Parathyroid adenoma (tissue), 2 donors: ENCODE data around the gene SIGLEC1.

ENCODE experiments used
- H2AFZ ChIP-seq: fragments of 300-600 bp; sonication (generic); one replicate; pipeline ENCODE4 v1.7.0; 2017; ENCODE audit warnings: antibody characterized with exemption, mild to moderate bottlenecking
- H3K27ac ChIP-seq: fragments of 300-600 bp; sonication (generic); one replicate; pipeline ENCODE4 v1.7.0; 2017
- H3K27me3 ChIP-seq: fragments of 300-600 bp; sonication (generic); one replicate; pipeline ENCODE4 v1.7.0; 2017; ENCODE audit warnings: low read length; ENCODE audit not compliant: control insufficient read depth, insufficient read depth
- H3K36me3 ChIP-seq: fragments of 300-600 bp; sonication (generic); one replicate; pipeline ENCODE4 v1.7.0; 2017; ENCODE audit warnings: low read length; ENCODE audit not compliant: control insufficient read depth, insufficient read depth
- H3K4me1 ChIP-seq: fragments of 300-600 bp; sonication (generic); one replicate; pipeline ENCODE4 v1.7.0; 2017; ENCODE audit warnings: control low read depth
- H3K4me2 ChIP-seq: fragments of 300-600 bp; sonication (generic); one replicate; pipeline ENCODE4 v1.7.0; 2017; ENCODE audit warnings: low read length
- H3K4me3 ChIP-seq: fragments of 300-600 bp; sonication (generic); one replicate; pipeline ENCODE4 v1.7.0; 2017; ENCODE audit warnings: low read depth, low read length
- H3K79me2 ChIP-seq: fragments of 300-600 bp; sonication (generic); one replicate; pipeline ENCODE4 v1.7.0; 2017; ENCODE audit warnings: control low read depth
- H3K9ac ChIP-seq: fragments of 300-600 bp; sonication (generic); one replicate; pipeline ENCODE4 v1.7.0; 2017; ENCODE audit warnings: mild to moderate bottlenecking
- H3K9me3 ChIP-seq: fragments of 300-600 bp; sonication (generic); one replicate; pipeline ENCODE4 v1.7.0; 2017; ENCODE audit warnings: low read length; ENCODE audit not compliant: control insufficient read depth
- CTCF ChIP-seq: fragments of 300-600 bp; sonication (generic); IDR thresholded peaks from one replicate; pipeline ENCODE4 v1.7.0; 2017; ENCODE audit warnings: antibody characterized with exemption, mild to moderate bottlenecking
- donor health status: primary hyperparathyroidism.

The SIGLEC1 gene

GRCh38 chr20:3727401-3728021, 15.1 kb upstream of the SIGLEC1 start:
- H3K27ac ChIP-seq = no peak overlapping the region
- H3K27me3 ChIP-seq = no peaks in the 10 kb centered on the region
- H3K4me3 ChIP-seq = no peak overlapping the region

DNA sequence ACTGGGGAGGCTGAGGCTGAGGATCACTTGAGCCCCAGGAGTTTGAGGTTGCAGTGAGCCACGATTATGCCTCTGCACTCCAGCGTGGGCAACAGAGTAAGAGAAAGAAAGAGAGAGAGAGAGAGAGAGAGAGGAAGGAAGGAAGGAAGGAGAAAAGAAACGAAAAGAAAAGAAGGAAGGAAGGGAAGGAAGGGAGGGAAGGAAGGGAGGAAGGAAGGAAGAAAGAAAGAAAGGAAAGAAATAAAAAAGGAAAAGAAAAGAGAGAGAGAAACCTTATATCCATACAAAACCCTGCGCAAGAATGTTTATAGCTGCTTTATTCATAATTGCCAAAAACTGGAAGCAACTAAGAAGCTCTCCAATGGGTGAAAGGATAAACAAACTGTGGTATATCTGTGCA, 12.0 kb upstream of the SIGLEC1 start:
- Histone ChIP-seq H3K36me3 (no peaks in the 10 kb centered on the region), H3K9ac (no peak overlapping the region), H3K4me1 (peaks cover 5% of the 10 kb centered on the region), H3K4me2 (no peak overlapping the region), H3K9me3 (no peaks in the 10 kb centered on the region), H3K27ac (no peak overlapping the region), H3K4me3 (no peak overlapping the region), H3K79me2 (no peaks in the 10 kb centered on the region), H2AFZ (no peak overlapping the region), H3K27me3 (no peaks in the 10 kb centered on the region)
- no peak for TF ChIP-seq CTCF

More at GRCh38 chr20:3727401-3728021, 15.1 kb upstream of the SIGLEC1 start:
- H3K9me3 ChIP-seq = no peaks in the 10 kb centered on the region
- H2AFZ ChIP-seq = peak overlapping the region; percentile 47
- peak overlapping the region; percentile 8 for H3K4me2 ChIP-seq
- no peaks in the 10 kb centered on the region for H3K36me3 ChIP-seq
- peaks cover 5% of the 10 kb centered on the region for H3K4me1 ChIP-seq
- no peak overlapping the region for H3K9ac ChIP-seq
- no peak for TF ChIP-seq CTCF
- H3K79me2 ChIP-seq = no peaks in the 10 kb centered on the region

- H3K4me3 ChIP-seq = no peak overlapping the region
- no peaks in the 10 kb centered on the region for H3K27me3 ChIP-seq
- H3K4me2 ChIP-seq = no peak overlapping the region
- H3K27ac ChIP-seq = no peak overlapping the region
- no peaks in the 10 kb centered on the region for H3K9me3 ChIP-seq
- no peak overlapping the region for H2AFZ ChIP-seq
- TF ChIP-seq CTCF = no peak
- H3K36me3 ChIP-seq = no peaks in the 10 kb centered on the region
- peaks cover 5% of the 10 kb centered on the region for H3K4me1 ChIP-seq
- no peak overlapping the region for H3K9ac ChIP-seq
- H3K79me2 ChIP-seq = no peaks in the 10 kb centered on the region
These were observed 10.9 kb upstream of the SIGLEC1 start for GRCh38 chr20:3723284-3723683.

DNA sequence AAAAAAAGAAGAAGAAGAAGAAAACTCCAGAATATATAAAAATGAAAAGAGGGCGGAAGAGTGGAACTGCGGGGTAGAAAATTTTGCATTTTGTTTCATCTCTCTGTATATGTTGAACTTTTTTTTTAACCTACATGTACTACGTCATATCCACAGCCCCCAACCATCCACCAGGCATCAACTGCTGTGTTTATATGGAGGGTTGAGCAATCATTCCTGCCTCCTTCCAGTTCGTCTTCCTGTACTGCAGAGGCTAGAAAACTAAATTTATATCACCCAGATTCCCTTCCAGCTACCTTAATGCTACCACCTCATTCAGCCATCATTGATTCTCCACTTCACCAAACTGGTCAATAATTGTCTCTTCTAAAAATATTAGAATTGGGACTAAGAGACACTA, 9.5 kb upstream of the SIGLEC1 start:
- Histone ChIP-seq H3K79me2 (no peaks in the 10 kb centered on the region), H3K4me2 (no peak overlapping the region), H3K27me3 (no peaks in the 10 kb centered on the region), H3K9me3 (no peaks in the 10 kb centered on the region), H3K36me3 (no peaks in the 10 kb centered on the region), H2AFZ (no peak overlapping the region), H3K27ac (no peak overlapping the region), H3K4me1 (peaks cover 7% of the 10 kb centered on the region), H3K4me3 (no peak overlapping the region), H3K9ac (no peak overlapping the region)
- TF ChIP-seq CTCF = no peak

- no peaks in the 10 kb centered on the region for H3K9me3 ChIP-seq
- H3K36me3 ChIP-seq = no peaks in the 10 kb centered on the region
- no peaks in the 10 kb centered on the region for H3K27me3 ChIP-seq
- H2AFZ ChIP-seq = no peak overlapping the region
- H3K79me2 ChIP-seq = no peaks in the 10 kb centered on the region
- H3K9ac ChIP-seq = no peak overlapping the region
- no peak overlapping the region for H3K4me3 ChIP-seq
- peaks cover 7% of the 10 kb centered on the region for H3K4me1 ChIP-seq
- no peak overlapping the region for H3K27ac ChIP-seq
- no peak overlapping the region for H3K4me2 ChIP-seq
- TF ChIP-seq CTCF = no peak
These were observed 8.2 kb upstream of the SIGLEC1 start for GRCh38 chr20:3720626-3721025.
